GM13976 (cell line): ENCODE results near the gene EHD4.

Source experiments
- DNase-seq: peaks from one replicate; pipeline ENCODE4 v3.0.0; 2012; ENCODE audit warnings: low spot score
- CTCF ChIP-seq: IDR thresholded peaks from 2 replicates; pipeline ENCODE4 v1.5.1; 2012; ENCODE audit warnings: borderline replicate concordance, mild to moderate bottlenecking; ENCODE audit not compliant: insufficient read depth; ENCODE audit errors: extremely low read depth, missing control alignments, control extremely low read depth
- in situ Hi-C: fragments of 300-500 bp; cut with MboI; formaldehyde crosslinking; loops from one replicate; pipeline ENCODE4 v1.12.0; 2022; ENCODE audit warnings: low sequenced_read_pairs, mixed read lengths, inconsistent platforms; ENCODE audit not compliant: unreplicated experiment

EHD4 gene

GRCh38 chr15:41952013-41952563 is 20.3 kb downstream of the EHD4 start:
- in situ Hi-C loops, result no loop called here
- no peak for DNase-seq
- TF ChIP-seq CTCF, result no peak

- no peak for TF ChIP-seq CTCF
- in situ Hi-C loops, result no loop called here
- DNase-seq, result no peak
These were observed 20.8 kb downstream of the EHD4 start for GRCh38 chr15:41951571-41951970.

GRCh38 chr15:41950489-41950888 is 21.9 kb downstream of the EHD4 start:
- in situ Hi-C loops, result no loop called here
- no peak for TF ChIP-seq CTCF
- DNase-seq, result no peak

- TF ChIP-seq CTCF, result no peak
- no peak for DNase-seq
- in situ Hi-C loops, result no loop called here
These were observed 22.3 kb downstream of the EHD4 start for GRCh38 chr15:41950127-41950483.

- in situ Hi-C loops, result no loop called here
- TF ChIP-seq CTCF, result no peak
- DNase-seq, result no peak
These were observed 22.8 kb downstream of the EHD4 start for GRCh38 chr15:41949401-41950126.

GRCh38 chr15:41948490-41948889 is 23.9 kb downstream of the EHD4 start:
- TF ChIP-seq CTCF, result no peak
- in situ Hi-C loops, result no loop called here
- DNase-seq, result no peak
